GM20000 (cell line): ENCODE data around the gene ENTPD2.

Experiments used
- DNase-seq: peaks from one replicate; pipeline ENCODE4 v3.0.0; 2012; ENCODE audit warnings: low spot score
- CTCF ChIP-seq: IDR thresholded peaks from 2 replicates; pipeline ENCODE4 v1.5.1; 2012; ENCODE audit warnings: mild to moderate bottlenecking, control low read depth; ENCODE audit errors: extremely low read depth, missing control alignments

ENTPD2 gene

GRCh38 chr9:137051145-137051724 is 2.6 kb downstream of the ENTPD2 start:
- no peak for DNase-seq
- no peak for TF ChIP-seq CTCF

GRCh38 chr9:137050570-137050969 is 3.3 kb downstream of the ENTPD2 start:
- DNase-seq = no peak
- TF ChIP-seq CTCF = no peak

- peak; percentile 80 for DNase-seq
Measured at GRCh38 chr9:137049544-137050449, 4.1 kb downstream of the ENTPD2 start.

GRCh38 chr9:137048655-137049543 is 5.0 kb downstream of the ENTPD2 start:
- TF ChIP-seq CTCF = no peak
- DNase-seq = no peak

More at GRCh38 chr9:137049544-137050449, 4.1 kb downstream of the ENTPD2 start:
- peak; percentile 25 for TF ChIP-seq CTCF

- peak; percentile 86 for TF ChIP-seq CTCF
- DNase-seq = peak; percentile 97
Measured at GRCh38 chr9:137046088-137046787, 7.6 kb downstream of the ENTPD2 start, which contains the start of gene NPDC1. Gene NPDC1, minus strand, starts transcription at chr9:137046177. Its CDS starts 188 bp downstream, at chr9:137045989.

- no peak for DNase-seq
Measured at GRCh38 chr9:137045294-137046087, 8.4 kb downstream of the ENTPD2 start.

More at GRCh38 chr9:137045294-137046087, 8.4 kb downstream of the ENTPD2 start:
- TF ChIP-seq CTCF = no peak
